ENCODE data around the gene MCM9.

DNA sequence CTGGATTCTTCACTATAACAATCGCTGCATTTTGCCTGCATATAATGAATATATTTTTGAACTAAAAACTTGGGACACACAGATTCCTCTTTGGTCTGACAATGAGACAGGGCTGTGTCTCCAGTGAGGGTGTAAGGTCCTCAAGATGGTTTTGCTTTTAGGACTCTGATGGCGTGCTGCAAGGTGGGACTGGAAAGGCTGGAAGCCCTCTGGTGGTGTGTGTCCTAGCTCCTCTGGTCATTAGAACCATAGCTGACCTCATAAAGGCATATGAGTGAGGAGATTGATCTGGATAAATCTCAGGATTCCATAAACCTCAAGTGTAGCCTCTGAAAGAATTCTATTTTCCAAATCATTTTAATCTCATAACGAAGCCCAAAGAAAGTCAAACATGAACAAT lies 149.4 kb downstream of the MCM9 start:
- TF ChIP-seq, protein P1, sequence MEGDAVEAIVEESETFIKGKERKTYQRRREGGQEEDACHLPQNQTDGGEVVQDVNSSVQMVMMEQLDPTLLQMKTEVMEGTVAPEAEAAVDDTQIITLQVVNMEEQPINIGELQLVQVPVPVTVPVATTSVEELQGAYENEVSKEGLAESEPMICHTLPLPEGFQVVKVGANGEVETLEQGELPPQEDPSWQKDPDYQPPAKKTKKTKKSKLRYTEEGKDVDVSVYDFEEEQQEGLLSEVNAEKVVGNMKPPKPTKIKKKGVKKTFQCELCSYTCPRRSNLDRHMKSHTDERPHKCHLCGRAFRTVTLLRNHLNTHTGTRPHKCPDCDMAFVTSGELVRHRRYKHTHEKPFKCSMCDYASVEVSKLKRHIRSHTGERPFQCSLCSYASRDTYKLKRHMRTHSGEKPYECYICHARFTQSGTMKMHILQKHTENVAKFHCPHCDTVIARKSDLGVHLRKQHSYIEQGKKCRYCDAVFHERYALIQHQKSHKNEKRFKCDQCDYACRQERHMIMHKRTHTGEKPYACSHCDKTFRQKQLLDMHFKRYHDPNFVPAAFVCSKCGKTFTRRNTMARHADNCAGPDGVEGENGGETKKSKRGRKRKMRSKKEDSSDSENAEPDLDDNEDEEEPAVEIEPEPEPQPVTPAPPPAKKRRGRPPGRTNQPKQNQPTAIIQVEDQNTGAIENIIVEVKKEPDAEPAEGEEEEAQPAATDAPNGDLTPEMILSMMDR (tag by site-specific recombination; IDR thresholded peaks at IDR 0.05), result no peak
- no peak for TF ChIP-seq ZFP3 (tag by site-specific recombination; IDR thresholded peaks at IDR 0.05; ENCODE audit: low read depth)
- TF ChIP-seq PRDM1 (tag by site-specific recombination; IDR thresholded peaks at IDR 0.05), result no peak
- TF ChIP-seq, protein P2, sequence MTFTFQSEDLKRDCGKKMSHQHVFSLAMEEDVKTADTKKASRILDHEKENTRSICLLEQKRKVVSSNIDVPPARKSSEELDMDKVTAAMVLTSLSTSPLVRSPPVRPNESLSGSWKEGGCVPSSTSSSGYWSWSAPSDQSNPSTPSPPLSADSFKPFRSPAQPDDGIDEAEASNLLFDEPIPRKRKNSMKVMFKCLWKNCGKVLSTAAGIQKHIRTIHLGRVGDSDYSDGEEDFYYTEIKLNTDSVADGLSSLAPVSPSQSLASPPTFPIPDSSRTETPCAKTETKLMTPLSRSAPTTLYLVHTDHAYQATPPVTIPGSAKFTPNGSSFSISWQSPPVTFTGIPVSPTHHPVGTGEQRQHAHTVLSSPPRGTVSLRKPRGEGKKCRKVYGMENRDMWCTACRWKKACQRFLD (tag by site-specific recombination; IDR thresholded peaks at IDR 0.05), result no peak
- TF ChIP-seq ZNF174 (tag by site-specific recombination; IDR thresholded peaks at IDR 0.05), result no peak
- TF ChIP-seq, protein P3, sequence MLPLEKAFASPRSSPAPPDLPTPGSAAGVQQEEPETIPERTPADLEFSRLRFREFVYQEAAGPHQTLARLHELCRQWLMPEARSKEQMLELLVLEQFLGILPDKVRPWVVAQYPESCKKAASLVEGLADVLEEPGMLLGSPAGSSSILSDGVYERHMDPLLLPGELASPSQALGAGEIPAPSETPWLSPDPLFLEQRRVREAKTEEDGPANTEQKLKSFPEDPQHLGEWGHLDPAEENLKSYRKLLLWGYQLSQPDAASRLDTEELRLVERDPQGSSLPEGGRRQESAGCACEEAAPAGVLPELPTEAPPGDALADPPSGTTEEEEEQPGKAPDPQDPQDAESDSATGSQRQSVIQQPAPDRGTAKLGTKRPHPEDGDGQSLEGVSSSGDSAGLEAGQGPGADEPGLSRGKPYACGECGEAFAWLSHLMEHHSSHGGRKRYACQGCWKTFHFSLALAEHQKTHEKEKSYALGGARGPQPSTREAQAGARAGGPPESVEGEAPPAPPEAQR (tag by site-specific recombination; IDR thresholded peaks at IDR 0.05), result no peak
